Measurements from ENCODE around the gene SEC14L2.

Gene SEC14L2

GRCh38 chr22:30396871-30397655 is at the start of gene SEC14L2:
Gene SEC14L2, plus strand, starts transcription at chr22:30397018. Its CDS starts 99 bp downstream, at chr22:30397117.
- DNase-seq (ENCODE audit: low spot score): peak; percentile 76

GRCh38 chr22:30347255-30347892 is 49.4 kb upstream of the SEC14L2 start:
- DNase-seq (ENCODE audit: low spot score): no peak

GRCh38 chr22:30348404-30348803 is 48.4 kb upstream of the SEC14L2 start:
- no peak for DNase-seq (ENCODE audit: low spot score)

- DNase-seq (ENCODE audit: low spot score): no peak
Observed at GRCh38 chr22:30348809-30349208, 48.0 kb upstream of the SEC14L2 start.

GRCh38 chr22:30351226-30351625 is 45.6 kb upstream of the SEC14L2 start:
- no peak for DNase-seq (ENCODE audit: low spot score)

GRCh38 chr22:30354644-30355043 is 42.2 kb upstream of the SEC14L2 start:
- DNase-seq (ENCODE audit: low spot score): no peak

- peak; percentile 91 for DNase-seq (ENCODE audit: low spot score)
Observed at GRCh38 chr22:30356449-30357235, 40.2 kb upstream of the SEC14L2 start, which contains the start of the genes CCDC157 and SF3A1. Gene CCDC157, plus strand, starts transcription at chr22:30357007. Its CDS starts 8,994 bp downstream, at chr22:30366001. Gene SF3A1, minus strand, starts transcription at chr22:30356894. Its CDS starts 102 bp downstream, at chr22:30356792.

- DNase-seq (ENCODE audit: low spot score): no peak
Observed at GRCh38 chr22:30357236-30357570, 39.6 kb upstream of the SEC14L2 start.

GRCh38 chr22:30357650-30358215 is 39.1 kb upstream of the SEC14L2 start:
- DNase-seq (ENCODE audit: low spot score): no peak

- DNase-seq (ENCODE audit: low spot score): no peak
Observed at GRCh38 chr22:30358541-30358940, 38.3 kb upstream of the SEC14L2 start.

GRCh38 chr22:30361916-30362650 is 34.7 kb upstream of the SEC14L2 start:
- no peak for DNase-seq (ENCODE audit: low spot score)

- DNase-seq (ENCODE audit: low spot score): no peak
Observed at GRCh38 chr22:30362651-30363281, 34.1 kb upstream of the SEC14L2 start.

GRCh38 chr22:30365891-30366290 is 30.9 kb upstream of the SEC14L2 start:
- DNase-seq (ENCODE audit: low spot score): no peak

GRCh38 chr22:30368420-30368819 is 28.4 kb upstream of the SEC14L2 start:
- no peak for DNase-seq (ENCODE audit: low spot score)

GRCh38 chr22:30370641-30371230 is 26.1 kb upstream of the SEC14L2 start:
- no peak for DNase-seq (ENCODE audit: low spot score)

GRCh38 chr22:30371321-30371720 is 25.5 kb upstream of the SEC14L2 start:
- DNase-seq (ENCODE audit: low spot score): no peak

- DNase-seq (ENCODE audit: low spot score): no peak
Observed at GRCh38 chr22:30371981-30372380, 24.8 kb upstream of the SEC14L2 start.

- no peak for DNase-seq (ENCODE audit: low spot score)
Observed at GRCh38 chr22:30372915-30373314, 23.9 kb upstream of the SEC14L2 start.

GRCh38 chr22:30373331-30374325 is 23.2 kb upstream of the SEC14L2 start:
- no peak for DNase-seq (ENCODE audit: low spot score)
